Right lobe of liver (tissue), 4 donors: Measurements from ENCODE around the gene CBL.

Experiments used
- POLR2A ChIP-seq: fragments of 450-650 bp; IDR thresholded peaks from one replicate; pipeline ENCODE4 v1.6.1; 2017; ENCODE audit warnings: antibody characterized with exemption, mild to moderate bottlenecking
- TF ChIP-seq, protein P1 (sequence below), 4 donors: fragments of 200-600 bp in 3 of 4; fragments of 450-650 bp in 1 of 4; IDR thresholded peaks; one replicate each; pipeline versions ENCODE4 v1.5.1 to v1.8.0; 2016 to 2022; ENCODE audit warnings: antibody characterized with exemption in 4 of 4, mild to moderate bottlenecking in 2 of 4
- donor health status: DM: no; HTN: no; CAD: no.
- donor health status: DM: no; HTN: no; CAD: no.
- donor health status: DM: no; HTN: yes; CAD: no.

DNA sequence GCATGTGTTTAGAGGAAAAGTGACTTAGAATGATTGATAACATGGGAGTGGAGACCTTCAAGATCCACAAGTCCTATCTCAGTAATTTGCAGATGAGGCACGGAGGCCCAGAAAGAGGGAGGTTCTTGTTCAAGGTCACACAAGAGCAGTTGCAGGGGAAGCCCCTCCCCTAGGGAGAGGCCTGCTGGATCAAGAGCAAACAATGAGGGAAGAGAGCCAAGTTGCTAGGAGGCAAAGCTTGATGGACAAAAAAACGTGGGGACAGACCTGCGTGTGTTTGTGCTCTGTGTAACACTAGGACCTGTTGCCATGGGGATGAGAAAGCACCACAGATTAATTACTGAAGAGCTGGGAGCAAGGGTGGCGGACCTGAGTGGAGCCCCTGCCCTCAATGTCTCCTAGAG, 146.7 kb downstream of the CBL start:
- TF ChIP-seq, protein P1, sequence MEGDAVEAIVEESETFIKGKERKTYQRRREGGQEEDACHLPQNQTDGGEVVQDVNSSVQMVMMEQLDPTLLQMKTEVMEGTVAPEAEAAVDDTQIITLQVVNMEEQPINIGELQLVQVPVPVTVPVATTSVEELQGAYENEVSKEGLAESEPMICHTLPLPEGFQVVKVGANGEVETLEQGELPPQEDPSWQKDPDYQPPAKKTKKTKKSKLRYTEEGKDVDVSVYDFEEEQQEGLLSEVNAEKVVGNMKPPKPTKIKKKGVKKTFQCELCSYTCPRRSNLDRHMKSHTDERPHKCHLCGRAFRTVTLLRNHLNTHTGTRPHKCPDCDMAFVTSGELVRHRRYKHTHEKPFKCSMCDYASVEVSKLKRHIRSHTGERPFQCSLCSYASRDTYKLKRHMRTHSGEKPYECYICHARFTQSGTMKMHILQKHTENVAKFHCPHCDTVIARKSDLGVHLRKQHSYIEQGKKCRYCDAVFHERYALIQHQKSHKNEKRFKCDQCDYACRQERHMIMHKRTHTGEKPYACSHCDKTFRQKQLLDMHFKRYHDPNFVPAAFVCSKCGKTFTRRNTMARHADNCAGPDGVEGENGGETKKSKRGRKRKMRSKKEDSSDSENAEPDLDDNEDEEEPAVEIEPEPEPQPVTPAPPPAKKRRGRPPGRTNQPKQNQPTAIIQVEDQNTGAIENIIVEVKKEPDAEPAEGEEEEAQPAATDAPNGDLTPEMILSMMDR (IDR thresholded peaks at IDR 0.05), result no peak
- TF ChIP-seq POLR2A, result no peak
